HG02852 (cell line): ENCODE results near the gene STK10.
A peak's percentile ranks its signal among the peaks of the same experiment; 100 is the strongest.

Experiments
- ATAC-seq: cut with Tn5 transposase; IDR thresholded peaks from one replicate; pipeline ENCODE4 v1.9.1; 2021; ENCODE audit warnings: mild to moderate bottlenecking, moderate library complexity; ENCODE audit not compliant: unreplicated experiment

Gene STK10

DNA sequence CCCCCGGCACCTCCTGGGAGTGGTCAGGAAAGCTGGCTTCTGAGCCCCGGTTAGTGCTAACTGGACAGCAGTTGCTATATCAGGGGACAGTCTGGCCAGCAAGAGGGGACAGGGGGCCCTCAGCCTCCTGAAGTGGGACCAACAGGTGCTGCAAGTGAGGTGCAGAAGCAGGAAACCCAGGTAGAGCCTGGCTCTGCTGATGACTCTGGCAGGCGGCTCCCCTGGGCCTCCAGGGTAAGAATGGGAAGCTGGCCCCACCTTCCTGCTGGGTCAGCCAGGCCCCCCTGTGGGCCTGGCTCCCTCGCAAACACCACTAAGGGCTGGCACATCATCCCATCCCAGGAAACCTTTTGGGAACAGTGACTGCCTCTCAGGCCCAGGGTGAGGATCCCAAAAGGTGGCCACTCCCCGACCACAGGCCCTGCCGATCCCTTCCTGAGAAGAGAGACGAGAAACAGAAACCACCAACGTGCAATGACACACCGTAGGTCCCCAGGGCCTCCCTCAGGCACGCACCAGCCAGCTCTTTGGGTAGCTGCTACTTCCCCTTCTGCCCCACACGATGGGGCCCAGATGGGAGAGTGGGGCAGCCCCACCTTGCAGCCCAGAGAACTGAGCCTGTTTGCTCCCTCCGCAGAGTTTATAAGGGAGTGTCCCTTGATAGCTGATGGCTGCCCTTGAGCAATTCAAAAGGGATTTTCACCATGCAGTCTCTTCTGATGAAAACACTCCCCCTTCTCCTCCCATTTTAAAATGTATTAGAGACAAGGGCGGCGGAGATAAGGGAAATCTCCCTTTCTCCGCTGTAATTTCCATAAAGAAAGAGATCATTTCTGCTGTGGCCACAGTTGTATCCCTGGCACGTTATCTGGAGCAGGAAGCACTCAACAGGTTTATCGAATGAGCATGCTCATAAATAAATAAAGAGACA lies 76.8 kb downstream of the STK10 start:
- peak; percentile 75 for ATAC-seq

- no peak for ATAC-seq
Observed at GRCh38 chr5:172110260-172110815, 77.7 kb downstream of the STK10 start.

GRCh38 chr5:172109749-172110148 lies 78.3 kb downstream of the STK10 start:
- ATAC-seq: no peak

DNA sequence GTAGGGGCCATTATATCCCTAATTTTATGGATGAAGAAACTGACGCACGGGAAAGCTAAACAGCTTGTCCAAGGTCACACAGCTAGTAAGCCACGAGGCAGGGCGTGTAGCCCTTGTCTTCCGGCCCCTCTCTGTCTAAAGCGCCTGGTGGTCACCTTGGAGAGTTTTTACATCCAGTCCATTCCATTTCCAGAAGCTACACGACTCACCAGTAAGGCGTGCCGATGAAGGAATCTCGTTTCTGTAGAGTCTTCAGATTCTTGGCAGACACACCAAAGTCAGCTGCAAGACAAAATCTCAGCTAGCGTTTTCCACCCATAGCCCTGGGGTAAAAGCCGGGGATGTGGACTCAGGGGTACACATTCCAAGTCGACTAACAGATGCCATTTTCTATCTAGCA lies 80.5 kb downstream of the STK10 start:
- ATAC-seq: no peak

GRCh38 chr5:172106511-172107356 lies 81.3 kb downstream of the STK10 start:
- no peak for ATAC-seq

- ATAC-seq: no peak
Observed at GRCh38 chr5:172105811-172106210, 82.2 kb downstream of the STK10 start.

- no peak for ATAC-seq
Observed at GRCh38 chr5:172104801-172105701, 83.0 kb downstream of the STK10 start.

DNA sequence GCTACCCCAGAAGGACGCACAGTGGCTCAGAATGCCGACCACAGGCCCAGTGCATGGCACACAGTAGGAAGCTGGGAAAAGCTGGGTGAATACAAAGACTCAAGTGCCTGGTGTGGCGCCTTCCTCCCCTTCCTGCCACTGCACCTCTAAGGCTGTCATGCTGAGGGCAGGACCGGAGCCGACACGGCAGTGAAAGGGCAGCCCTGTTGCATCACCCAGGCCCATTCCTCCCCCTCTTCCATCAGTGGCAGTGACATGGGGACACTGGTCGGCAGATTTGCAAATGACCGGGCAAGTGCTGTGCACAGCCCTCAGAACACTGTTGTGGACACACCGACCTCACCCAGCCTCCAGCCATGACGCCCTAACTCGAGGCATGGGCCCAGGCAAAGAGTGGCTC lies 84.0 kb downstream of the STK10 start:
- ATAC-seq: no peak

- no peak for ATAC-seq
Observed at GRCh38 chr5:172102913-172103626, 85.0 kb downstream of the STK10 start.

- no peak for ATAC-seq
Observed at GRCh38 chr5:172102218-172102870, 85.7 kb downstream of the STK10 start.

DNA sequence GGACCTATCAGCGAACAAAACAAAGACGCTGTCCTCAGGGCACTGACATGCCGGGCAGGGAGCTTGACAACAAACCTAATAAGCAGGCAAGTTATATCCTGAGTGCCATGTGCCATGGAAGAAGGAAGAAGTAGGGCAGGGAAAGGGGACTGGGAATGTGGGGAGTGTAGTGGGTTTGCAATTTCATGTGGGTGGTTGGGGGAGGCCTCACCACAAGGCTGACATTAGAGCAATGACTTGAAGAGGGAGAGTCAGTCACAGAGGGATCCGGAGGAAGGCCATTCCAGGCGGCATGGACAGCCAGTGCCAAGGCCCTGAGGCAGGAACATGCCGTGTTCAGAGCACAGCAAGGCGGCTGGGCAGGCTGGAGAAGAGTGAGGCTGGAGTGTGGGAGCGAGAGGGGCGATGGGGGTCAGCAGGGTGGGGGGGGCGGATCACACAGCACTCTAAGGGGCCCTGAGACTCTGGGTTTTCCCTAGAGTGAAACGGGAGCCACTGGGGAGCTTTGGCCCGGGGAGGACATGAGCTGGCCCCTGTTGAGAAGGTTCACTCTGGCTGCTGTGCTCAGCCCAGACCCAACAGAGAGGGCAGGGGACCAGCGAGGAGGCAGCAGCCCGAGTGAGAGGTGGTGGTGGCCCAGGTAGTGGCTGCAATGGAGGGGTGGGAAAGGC lies 86.3 kb downstream of the STK10 start:
- no peak for ATAC-seq

- ATAC-seq: no peak
Observed at GRCh38 chr5:172098883-172099282, 89.1 kb downstream of the STK10 start.

- no peak for ATAC-seq
Observed at GRCh38 chr5:172098046-172098445, 90.0 kb downstream of the STK10 start.

DNA sequence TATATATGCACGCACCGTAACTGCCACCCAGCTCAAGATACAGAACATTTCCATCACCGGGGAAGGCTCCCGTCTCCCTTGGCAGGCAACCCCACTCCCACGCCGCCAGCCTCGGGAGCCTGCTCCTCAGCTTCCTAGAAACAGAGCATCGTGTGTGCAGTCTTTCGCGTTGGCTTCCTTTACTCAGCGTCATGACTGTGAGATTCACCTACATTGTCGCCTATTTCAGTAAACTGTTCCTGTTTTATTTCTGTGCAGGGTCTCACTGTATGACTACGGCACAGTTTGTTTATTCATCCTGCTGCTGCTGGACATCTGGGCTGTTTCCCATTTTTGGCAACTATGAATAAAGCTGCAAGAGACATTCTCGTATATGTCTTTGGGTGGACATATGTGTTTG lies 90.7 kb downstream of the STK10 start:
- no peak for ATAC-seq

GRCh38 chr5:172096207-172096940 lies 91.7 kb downstream of the STK10 start:
- ATAC-seq: no peak

GRCh38 chr5:172095368-172096206 lies 92.4 kb downstream of the STK10 start:
- no peak for ATAC-seq

GRCh38 chr5:172093965-172094364 lies 94.1 kb downstream of the STK10 start:
- ATAC-seq: no peak
